MM.1S (cell line): ENCODE results near the gene CHRNB1.

Experiments used
- DNase-seq: peaks from one replicate; pipeline ENCODE4 v3.0.0-alpha.2; 2015
- H2AFZ ChIP-seq: fragments of 300-600 bp; sonication (generic); 2 replicates; pipeline ENCODE4 v1.6.0; 2016; ENCODE audit warnings: antibody characterized with exemption, low read length
- H3F3A ChIP-seq: fragments of 300-600 bp; sonication (generic); 2 replicates; pipeline ENCODE4 v1.6.1; 2016; ENCODE audit warnings: mild to moderate bottlenecking, antibody characterized with exemption, low read length, moderate library complexity, mixed read lengths; ENCODE audit not compliant: insufficient read depth
- H3K27ac ChIP-seq: fragments of 300-600 bp; sonication (generic); 2 replicates; pipeline ENCODE4 v1.5.1; 2016; ENCODE audit warnings: mild to moderate bottlenecking, low read length
- H3K27me3 ChIP-seq: fragments of 300-600 bp; sonication (generic); replicated peaks from 2 replicates; pipeline ENCODE4 v1.6.0; 2016; ENCODE audit warnings: low read length; ENCODE audit not compliant: insufficient read depth
- H3K36me3 ChIP-seq: fragments of 300-600 bp; sonication (generic); replicated peaks from 2 replicates; pipeline ENCODE4 v1.6.1; 2016; ENCODE audit warnings: mild to moderate bottlenecking, low read length, mixed read lengths; ENCODE audit not compliant: insufficient read depth
- H3K4me1 ChIP-seq: fragments of 300-600 bp; sonication (generic); 2 replicates; pipeline ENCODE4 v1.6.1; 2016; ENCODE audit warnings: low read length, mixed read lengths
- H3K4me2 ChIP-seq: fragments of 300-600 bp; sonication (generic); 2 replicates; pipeline ENCODE4 v1.6.0; 2016; ENCODE audit warnings: low read depth, low read length
- H3K4me3 ChIP-seq: fragments of 300-600 bp; sonication (generic); 2 replicates; pipeline ENCODE4 v1.5.1; 2016; ENCODE audit warnings: low read length, mixed read lengths
- H3K79me2 ChIP-seq: fragments of 300-600 bp; sonication (generic); 2 replicates; pipeline ENCODE4 v1.6.1; 2016; ENCODE audit warnings: mixed run types, low read length, mixed read lengths
- H3K9ac ChIP-seq: fragments of 300-600 bp; sonication (generic); 2 replicates; pipeline ENCODE4 v1.6.1; 2016; ENCODE audit warnings: low read length, mixed read lengths
- H3K9me2 ChIP-seq: fragments of 300-600 bp; sonication (generic); replicated peaks from 2 replicates; pipeline ENCODE4 v1.6.1; 2016; ENCODE audit warnings: mild to moderate bottlenecking, low read length, mixed read lengths; ENCODE audit not compliant: insufficient read depth
- H3K9me3 ChIP-seq: fragments of 300-600 bp; sonication (generic); replicated peaks from 2 replicates; pipeline ENCODE4 v1.6.1; 2016; ENCODE audit warnings: mild to moderate bottlenecking, low read length, mixed read lengths; ENCODE audit not compliant: insufficient read depth
- H4K20me1 ChIP-seq: fragments of 300-600 bp; sonication (generic); 2 replicates; pipeline ENCODE4 v1.6.1; 2016; ENCODE audit warnings: mild to moderate bottlenecking, low read length, moderate library complexity, mixed read lengths; ENCODE audit not compliant: insufficient read depth
- EZH2 ChIP-seq: fragments of 300-600 bp; sonication (generic); optimal IDR thresholded peaks from 2 replicates; pipeline ENCODE3; 2017; ENCODE audit warnings: low read depth, mild to moderate bottlenecking, antibody characterized with exemption, low read length, mixed read lengths
- EZH2phosphoT487 ChIP-seq: fragments of 300-600 bp; sonication (generic); IDR thresholded peaks from 2 replicates; pipeline ENCODE4 v1.6.1; 2018; ENCODE audit warnings: antibody characterized with exemption, low read length
- TF ChIP-seq, protein P1 (sequence below): fragments of 300-600 bp; sonication (generic); IDR thresholded peaks from 2 replicates; pipeline ENCODE4 v1.5.1; 2016; ENCODE audit warnings: antibody characterized with exemption, low read length, mixed read lengths

The CHRNB1 gene

GRCh38 chr17:7483255-7484066, 38.6 kb downstream of the CHRNB1 start:
- H3K36me3 ChIP-seq = no peaks in the 10 kb centered on the region
- peak overlapping the region; percentile 72 for H2AFZ ChIP-seq
- H3K27me3 ChIP-seq = no peaks in the 10 kb centered on the region
- peak; percentile 94 for DNase-seq
- H3K9ac ChIP-seq = peak overlapping the region; percentile 95
- H3K4me1 ChIP-seq = peaks cover 13% of the 10 kb centered on the region
- H3K9me3 ChIP-seq = no peaks in the 10 kb centered on the region
- peak overlapping the region; percentile 60 for H3K4me2 ChIP-seq
- H3K9me2 ChIP-seq = no peaks in the 10 kb centered on the region
- peaks cover 6% of the 10 kb centered on the region; the same call in 1 of the 2 replicates for H4K20me1 ChIP-seq
- H3F3A ChIP-seq = peaks cover 12% of the 10 kb centered on the region; the same call in 1 of the 2 replicates
- peak overlapping the region; percentile 84 for H3K4me3 ChIP-seq
- peaks cover 38% of the 10 kb centered on the region for H3K79me2 ChIP-seq
- peak overlapping the region; percentile 90 for H3K27ac ChIP-seq
- TF ChIP-seq EZH2phosphoT487 (no peak), EZH2 (no peak)
- TF ChIP-seq, protein P1, sequence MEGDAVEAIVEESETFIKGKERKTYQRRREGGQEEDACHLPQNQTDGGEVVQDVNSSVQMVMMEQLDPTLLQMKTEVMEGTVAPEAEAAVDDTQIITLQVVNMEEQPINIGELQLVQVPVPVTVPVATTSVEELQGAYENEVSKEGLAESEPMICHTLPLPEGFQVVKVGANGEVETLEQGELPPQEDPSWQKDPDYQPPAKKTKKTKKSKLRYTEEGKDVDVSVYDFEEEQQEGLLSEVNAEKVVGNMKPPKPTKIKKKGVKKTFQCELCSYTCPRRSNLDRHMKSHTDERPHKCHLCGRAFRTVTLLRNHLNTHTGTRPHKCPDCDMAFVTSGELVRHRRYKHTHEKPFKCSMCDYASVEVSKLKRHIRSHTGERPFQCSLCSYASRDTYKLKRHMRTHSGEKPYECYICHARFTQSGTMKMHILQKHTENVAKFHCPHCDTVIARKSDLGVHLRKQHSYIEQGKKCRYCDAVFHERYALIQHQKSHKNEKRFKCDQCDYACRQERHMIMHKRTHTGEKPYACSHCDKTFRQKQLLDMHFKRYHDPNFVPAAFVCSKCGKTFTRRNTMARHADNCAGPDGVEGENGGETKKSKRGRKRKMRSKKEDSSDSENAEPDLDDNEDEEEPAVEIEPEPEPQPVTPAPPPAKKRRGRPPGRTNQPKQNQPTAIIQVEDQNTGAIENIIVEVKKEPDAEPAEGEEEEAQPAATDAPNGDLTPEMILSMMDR = no peak

GRCh38 chr17:7484067-7484918, 39.4 kb downstream of the CHRNB1 start, which contains the start of gene POLR2A:
Gene POLR2A (plus strand): TSS chr17:7484366.
- peaks cover 43% of the 10 kb centered on the region for H3K79me2 ChIP-seq
- H3K4me2 ChIP-seq = peak within 1 kb of the TSS; percentile 87
- peak; percentile 97 for DNase-seq
- TF ChIP-seq, protein P1 = no peak
- TF ChIP-seq EZH2phosphoT487 = no peak
- no peak for TF ChIP-seq EZH2
- peaks cover 13% of the 10 kb centered on the region for H3K4me1 ChIP-seq
- H3K9me2 ChIP-seq = no peaks in the 10 kb centered on the region
- H3K4me3 ChIP-seq = peak within 1 kb of the TSS; percentile 84
- no peaks in the 10 kb centered on the region for H3K27me3 ChIP-seq
- H3K9me3 ChIP-seq = no peaks in the 10 kb centered on the region
- H3K36me3 ChIP-seq = no peaks in the 10 kb centered on the region
- peaks cover 12% of the 10 kb centered on the region; the same call in 1 of the 2 replicates for H4K20me1 ChIP-seq
- peak within 1 kb of the TSS; percentile 72 for H2AFZ ChIP-seq
- H3F3A ChIP-seq = peaks cover 11% of the 10 kb centered on the region; the same call in 1 of the 2 replicates
- H3K27ac ChIP-seq = peak within 1 kb of the TSS; percentile 90
- H3K9ac ChIP-seq = peak within 1 kb of the TSS; percentile 95

- Histone ChIP-seq H3K9ac (peak overlapping the region; percentile 95), H3K4me3 (peak overlapping the region; percentile 77), H3K9me2 (no peaks in the 10 kb centered on the region), H3K79me2 (peaks cover 50% of the 10 kb centered on the region), H3K9me3 (no peaks in the 10 kb centered on the region), H3K4me1 (peaks cover 13% of the 10 kb centered on the region), H3K27ac (peak overlapping the region; percentile 90), H3K4me2 (peak overlapping the region; percentile 87; the same call in 1 of the 2 replicates), H2AFZ (peak overlapping the region; percentile 52; the same call in 1 of the 2 replicates), H4K20me1 (peaks cover 14% of the 10 kb centered on the region; the same call in 1 of the 2 replicates), H3K36me3 (no peaks in the 10 kb centered on the region), H3F3A (peaks cover 11% of the 10 kb centered on the region; the same call in 1 of the 2 replicates), H3K27me3 (no peaks in the 10 kb centered on the region)
- no peak for DNase-seq
- TF ChIP-seq, protein P1 = peak; percentile 14; the same call in 1 of the 2 replicates
- no peak for TF ChIP-seq EZH2phosphoT487
Measured at GRCh38 chr17:7484919-7485377, 40.1 kb downstream of the CHRNB1 start.
